ENCODE data around the gene CHL1. TPM values are rescaled to one million over a fixed set of nuclear protein-coding genes. Genes with fewer than 3 reads are reported as not detected.

The CHL1 gene
- total RNA-seq, 1 experiment from 2014 or later: not detected

GRCh38 chr3:409011-409410, 212.4 kb downstream of the CHL1 start:
- H3K4me3 ChIP-seq: no peak overlapping the region
- DNase-seq: no peak
- no peaks in the 10 kb centered on the region for H3K4me1 ChIP-seq
- H3K27ac ChIP-seq: no peak overlapping the region
- no peaks in the 10 kb centered on the region for H3K36me3 ChIP-seq
- H3K27me3 ChIP-seq: no peaks in the 10 kb centered on the region
- no peaks in the 10 kb centered on the region for H3K9me3 ChIP-seq (replicated peaks)

DNA sequence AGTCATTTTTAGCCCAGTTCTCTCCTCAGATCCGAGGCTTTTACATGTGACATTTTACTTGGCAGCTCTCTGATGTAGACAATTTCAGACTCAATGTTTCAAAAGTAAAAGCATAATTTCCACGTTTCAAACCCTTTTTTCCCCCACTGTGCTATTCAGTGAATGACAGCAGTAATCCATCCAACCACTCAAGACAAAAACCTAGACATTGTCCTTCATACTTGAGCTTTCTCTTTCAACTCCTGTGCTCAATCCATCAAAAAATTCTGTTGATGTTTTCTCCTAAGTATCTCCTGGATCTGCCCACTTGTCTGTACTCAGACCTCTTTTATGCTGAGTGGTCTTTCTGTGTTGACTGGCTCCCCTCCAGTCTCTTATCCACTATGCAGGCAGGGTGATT, 214.7 kb downstream of the CHL1 start:
- Histone ChIP-seq H3K4me1 (no peaks in the 10 kb centered on the region), H3K9me3 (replicated peaks) (no peaks in the 10 kb centered on the region), H3K27me3 (no peaks in the 10 kb centered on the region), H3K4me3 (no peak overlapping the region), H3K27ac (no peak overlapping the region), H3K36me3 (no peaks in the 10 kb centered on the region)
- no peak for DNase-seq

DNA sequence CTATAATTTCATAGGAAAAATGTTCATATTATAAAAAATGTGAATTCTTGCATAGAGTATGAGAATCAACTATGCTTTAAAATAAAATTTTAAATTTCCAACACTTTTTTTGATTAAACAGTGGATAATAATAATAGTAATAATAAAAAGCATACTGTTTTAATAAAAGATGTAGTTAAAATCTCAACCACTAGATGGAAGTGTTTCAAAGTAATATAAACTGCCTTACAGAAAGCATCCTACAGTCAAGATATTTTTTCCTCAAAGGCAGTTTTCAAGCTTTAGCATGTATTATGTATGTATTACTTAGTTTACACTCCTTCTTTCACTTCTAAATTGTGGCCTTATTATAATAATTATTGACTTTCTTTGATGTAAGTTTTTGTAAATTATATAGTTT, 217.5 kb downstream of the CHL1 start:
- H3K4me3 ChIP-seq: no peak overlapping the region
- no peaks in the 10 kb centered on the region for H3K36me3 ChIP-seq
- no peaks in the 10 kb centered on the region for H3K27me3 ChIP-seq
- H3K4me1 ChIP-seq: no peaks in the 10 kb centered on the region
- H3K9me3 ChIP-seq (replicated peaks): no peaks in the 10 kb centered on the region
- peak in 1 of 2 experiments; percentile 19 for DNase-seq
- no peak overlapping the region for H3K27ac ChIP-seq

- Histone ChIP-seq H3K4me1 (no peaks in the 10 kb centered on the region), H3K36me3 (no peaks in the 10 kb centered on the region), H3K9me3 (replicated peaks) (no peaks in the 10 kb centered on the region), H3K4me3 (no peak overlapping the region), H3K27ac (no peak overlapping the region), H3K27me3 (no peaks in the 10 kb centered on the region)
- no peak for DNase-seq
Observed at GRCh38 chr3:418239-418929, 221.8 kb downstream of the CHL1 start.

DNA sequence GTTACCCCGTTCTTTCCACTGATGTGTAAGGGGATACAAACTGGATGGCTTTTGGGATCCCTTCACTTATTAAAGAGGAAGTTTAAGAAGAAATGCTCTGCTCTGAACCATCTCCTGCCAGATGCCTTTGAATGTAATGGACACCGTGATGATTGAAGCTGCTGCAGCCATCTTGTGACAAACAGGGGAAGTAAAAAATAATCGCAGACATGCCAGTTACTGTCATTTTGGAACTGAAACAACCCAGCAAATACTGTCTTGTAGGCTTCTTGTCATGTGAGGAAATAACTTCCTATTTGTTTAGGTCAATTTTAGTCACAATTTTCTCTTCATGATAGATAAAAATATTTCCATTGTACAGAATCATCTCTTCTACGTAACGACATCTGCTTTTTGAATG, 224.0 kb downstream of the CHL1 start:
- Histone ChIP-seq H3K4me1 (no peaks in the 10 kb centered on the region), H3K36me3 (no peaks in the 10 kb centered on the region), H3K27me3 (no peaks in the 10 kb centered on the region), H3K9me3 (replicated peaks) (no peaks in the 10 kb centered on the region), H3K27ac (no peak overlapping the region), H3K4me3 (no peak overlapping the region)
- no peak for DNase-seq

DNA sequence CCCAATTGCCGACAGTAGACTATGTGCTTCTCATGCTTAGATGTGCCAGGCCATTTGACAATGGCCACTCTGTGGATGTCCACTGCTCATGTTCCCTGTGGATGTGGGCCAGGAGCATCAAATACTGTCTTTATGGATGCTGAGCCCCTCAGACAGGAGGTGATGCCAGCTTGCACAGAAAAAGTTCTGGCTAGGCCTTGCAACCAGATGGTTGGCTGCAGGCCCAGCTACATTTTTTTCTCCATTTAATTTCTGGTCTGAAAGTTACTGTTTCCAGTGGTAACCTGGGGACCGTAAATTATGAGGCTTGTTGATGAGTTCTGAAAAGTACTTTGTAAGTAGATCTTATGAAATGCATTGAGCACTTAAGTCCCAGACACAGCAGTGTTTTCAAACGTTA, 228.5 kb downstream of the CHL1 start:
- Histone ChIP-seq H3K27me3 (no peaks in the 10 kb centered on the region), H3K36me3 (no peaks in the 10 kb centered on the region), H3K4me1 (no peaks in the 10 kb centered on the region), H3K9me3 (replicated peaks) (no peaks in the 10 kb centered on the region), H3K4me3 (no peak overlapping the region), H3K27ac (no peak overlapping the region)
- no peak for DNase-seq

- Histone ChIP-seq H3K4me1 (no peaks in the 10 kb centered on the region), H3K27ac (no peak overlapping the region)
Observed at GRCh38 chr3:426072-426471, 229.5 kb downstream of the CHL1 start.

GRCh38 chr3:427128-427527, 230.6 kb downstream of the CHL1 start:
- H3K9me3 ChIP-seq (replicated peaks): no peaks in the 10 kb centered on the region
- H3K36me3 ChIP-seq: no peaks in the 10 kb centered on the region
- no peaks in the 10 kb centered on the region for H3K4me1 ChIP-seq
- H3K4me3 ChIP-seq: no peak overlapping the region
- no peak overlapping the region for H3K27ac ChIP-seq
- no peak for DNase-seq
- no peaks in the 10 kb centered on the region for H3K27me3 ChIP-seq

More at GRCh38 chr3:426072-426471, 229.5 kb downstream of the CHL1 start:
- H3K27me3 ChIP-seq: no peaks in the 10 kb centered on the region
- H3K36me3 ChIP-seq: no peaks in the 10 kb centered on the region
- H3K4me3 ChIP-seq: no peak overlapping the region
- DNase-seq: no peak
- H3K9me3 ChIP-seq (replicated peaks): no peaks in the 10 kb centered on the region

DNA sequence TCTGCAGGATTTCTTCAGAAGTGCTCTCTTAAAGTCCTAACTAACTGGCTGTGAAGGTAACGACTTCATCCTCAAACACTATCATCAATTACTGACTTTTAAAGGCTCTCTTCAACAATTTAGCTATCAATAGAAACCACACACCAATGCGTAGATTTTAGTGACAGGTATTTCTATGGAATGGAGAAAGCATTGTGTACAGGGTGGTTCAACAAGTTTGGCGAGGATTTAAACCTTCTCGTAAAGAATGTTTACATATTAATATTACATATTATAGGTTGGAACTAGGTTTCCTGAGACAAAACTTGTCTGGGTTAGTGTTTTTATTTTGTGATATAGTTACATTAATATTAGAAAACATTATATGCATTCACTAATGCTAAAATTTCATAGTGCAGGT, 233.6 kb downstream of the CHL1 start:
- Histone ChIP-seq H3K9me3 (replicated peaks) (no peaks in the 10 kb centered on the region), H3K4me1 (no peaks in the 10 kb centered on the region), H3K27ac (no peak overlapping the region), H3K27me3 (no peaks in the 10 kb centered on the region), H3K4me3 (no peak overlapping the region), H3K36me3 (no peaks in the 10 kb centered on the region)
- DNase-seq: no peak

DNA sequence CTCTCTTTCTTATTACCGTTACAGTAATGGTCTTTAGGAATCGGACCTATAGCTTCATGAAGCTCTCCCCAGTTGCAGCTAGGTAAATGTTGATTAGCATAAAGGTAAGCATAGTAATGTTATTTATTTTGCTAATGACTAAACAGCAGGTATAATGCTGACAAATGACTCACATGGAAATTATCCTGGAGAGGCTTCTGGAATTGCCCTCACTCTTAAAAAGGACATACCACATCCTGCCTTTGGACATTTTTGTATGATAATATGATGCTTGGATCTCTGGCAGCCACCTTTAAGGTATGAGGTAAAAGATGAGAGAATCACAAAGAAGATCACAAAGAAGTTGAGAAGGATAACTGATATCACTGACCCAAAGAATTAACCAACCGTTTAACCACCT, 238.6 kb downstream of the CHL1 start:
- Histone ChIP-seq H3K36me3 (no peaks in the 10 kb centered on the region), H3K4me1 (no peaks in the 10 kb centered on the region), H3K4me3 (no peak overlapping the region), H3K27ac (no peak overlapping the region), H3K27me3 (no peaks in the 10 kb centered on the region), H3K9me3 (replicated peaks) (no peaks in the 10 kb centered on the region)
- no peak for DNase-seq

- H3K27ac ChIP-seq: no peak overlapping the region
- H3K4me3 ChIP-seq: no peak overlapping the region
- H3K36me3 ChIP-seq: no peaks in the 10 kb centered on the region
- H3K27me3 ChIP-seq: no peaks in the 10 kb centered on the region
- DNase-seq: no peak
- H3K9me3 ChIP-seq (replicated peaks): no peaks in the 10 kb centered on the region
- H3K4me1 ChIP-seq: no peaks in the 10 kb centered on the region
Observed at GRCh38 chr3:436053-436452, 239.5 kb downstream of the CHL1 start.

GRCh38 chr3:440826-441225, 244.3 kb downstream of the CHL1 start:
- DNase-seq: no peak
- Histone ChIP-seq H3K9me3 (replicated peaks) (no peaks in the 10 kb centered on the region), H3K27me3 (no peaks in the 10 kb centered on the region), H3K27ac (no peak overlapping the region), H3K4me1 (no peaks in the 10 kb centered on the region), H3K36me3 (no peaks in the 10 kb centered on the region), H3K4me3 (no peak overlapping the region)

- Histone ChIP-seq H3K27me3 (no peaks in the 10 kb centered on the region), H3K4me3 (no peak overlapping the region), H3K4me1 (no peaks in the 10 kb centered on the region), H3K9me3 (replicated peaks) (no peaks in the 10 kb centered on the region), H3K36me3 (no peaks in the 10 kb centered on the region), H3K27ac (no peak overlapping the region)
- DNase-seq: no peak
Observed at GRCh38 chr3:445960-446359, 249.4 kb downstream of the CHL1 start.

GRCh38 chr3:447671-448070, 251.1 kb downstream of the CHL1 start:
- H3K4me1 ChIP-seq: no peaks in the 10 kb centered on the region
- H3K9me3 ChIP-seq (replicated peaks): no peaks in the 10 kb centered on the region
- no peaks in the 10 kb centered on the region for H3K27me3 ChIP-seq
- H3K27ac ChIP-seq: no peak overlapping the region
- no peak overlapping the region for H3K4me3 ChIP-seq
- H3K36me3 ChIP-seq: no peaks in the 10 kb centered on the region
- no peak for DNase-seq

DNA sequence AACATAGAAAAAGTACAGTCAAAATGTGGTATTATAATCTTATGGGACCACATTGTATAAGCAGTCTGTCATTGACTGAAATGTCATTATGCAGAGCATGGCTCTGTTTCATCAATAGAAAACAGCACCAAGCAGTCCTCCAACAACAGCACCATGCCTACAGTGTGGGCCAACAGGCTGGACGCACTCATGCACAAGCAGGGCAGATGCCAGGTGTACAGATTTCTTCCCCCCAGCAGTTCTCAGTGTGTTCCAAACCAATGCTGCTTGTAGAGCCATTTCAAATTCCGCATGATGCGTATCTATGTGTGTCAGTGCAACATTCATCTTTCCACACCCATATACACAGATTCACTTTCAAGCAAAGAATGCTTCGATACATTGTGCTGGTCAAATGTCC, 253.1 kb downstream of the CHL1 start:
- H3K27me3 ChIP-seq: no peaks in the 10 kb centered on the region
- no peaks in the 10 kb centered on the region for H3K36me3 ChIP-seq
- H3K27ac ChIP-seq: no peak overlapping the region
- H3K4me3 ChIP-seq: no peak overlapping the region
- no peaks in the 10 kb centered on the region for H3K4me1 ChIP-seq
- H3K9me3 ChIP-seq (replicated peaks): no peaks in the 10 kb centered on the region
- no peak for DNase-seq

- no peak overlapping the region for H3K27ac ChIP-seq
- H3K4me3 ChIP-seq: no peak overlapping the region
- no peaks in the 10 kb centered on the region for H3K4me1 ChIP-seq
- H3K27me3 ChIP-seq: no peaks in the 10 kb centered on the region
- no peak for DNase-seq
- H3K36me3 ChIP-seq: no peaks in the 10 kb centered on the region
- no peaks in the 10 kb centered on the region for H3K9me3 ChIP-seq (replicated peaks)
Observed at GRCh38 chr3:452221-452620, 255.7 kb downstream of the CHL1 start.
